ENCODE measurements around the gene CEACAM6.

CEACAM6 gene

DNA sequence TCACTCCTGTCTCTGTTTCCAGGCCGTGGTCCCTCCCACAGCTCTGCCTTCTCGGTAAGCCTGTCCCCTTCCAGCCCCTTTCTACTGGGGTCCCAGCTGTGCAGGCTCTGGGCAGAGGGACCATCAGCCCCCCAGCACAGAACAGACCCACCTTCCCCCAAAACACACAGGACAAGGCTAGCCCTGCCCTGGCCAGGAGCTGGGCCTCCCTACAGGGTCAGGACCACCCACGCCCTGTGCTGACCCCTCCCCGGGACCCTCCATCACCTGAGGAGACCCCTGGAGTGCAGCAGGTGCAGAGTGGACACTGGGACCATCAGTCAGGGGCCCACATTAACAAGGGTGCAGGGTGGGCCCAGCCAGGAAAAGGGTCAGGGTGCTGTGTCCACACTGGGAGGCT, 55.0 kb downstream of the CEACAM6 start:
- ChIA-PET CTCF (interaction anchor here (1.2 to 5.0 kb wide), 4 partner anchors 10 to 225 kb away, joined by 4 to 44 read pairs (median 6); partner anchors contain the start of gene CEACAM3), POLR2A (no interaction called here)
- no peak for DNase-seq (ENCODE audit: extremely low spot score)
- TF ChIP-seq, protein P1, sequence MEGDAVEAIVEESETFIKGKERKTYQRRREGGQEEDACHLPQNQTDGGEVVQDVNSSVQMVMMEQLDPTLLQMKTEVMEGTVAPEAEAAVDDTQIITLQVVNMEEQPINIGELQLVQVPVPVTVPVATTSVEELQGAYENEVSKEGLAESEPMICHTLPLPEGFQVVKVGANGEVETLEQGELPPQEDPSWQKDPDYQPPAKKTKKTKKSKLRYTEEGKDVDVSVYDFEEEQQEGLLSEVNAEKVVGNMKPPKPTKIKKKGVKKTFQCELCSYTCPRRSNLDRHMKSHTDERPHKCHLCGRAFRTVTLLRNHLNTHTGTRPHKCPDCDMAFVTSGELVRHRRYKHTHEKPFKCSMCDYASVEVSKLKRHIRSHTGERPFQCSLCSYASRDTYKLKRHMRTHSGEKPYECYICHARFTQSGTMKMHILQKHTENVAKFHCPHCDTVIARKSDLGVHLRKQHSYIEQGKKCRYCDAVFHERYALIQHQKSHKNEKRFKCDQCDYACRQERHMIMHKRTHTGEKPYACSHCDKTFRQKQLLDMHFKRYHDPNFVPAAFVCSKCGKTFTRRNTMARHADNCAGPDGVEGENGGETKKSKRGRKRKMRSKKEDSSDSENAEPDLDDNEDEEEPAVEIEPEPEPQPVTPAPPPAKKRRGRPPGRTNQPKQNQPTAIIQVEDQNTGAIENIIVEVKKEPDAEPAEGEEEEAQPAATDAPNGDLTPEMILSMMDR (IDR thresholded peaks at IDR 0.05; ENCODE audit: control extremely low read depth, extremely low read depth, low read depth, missing control alignments) = no peak

DNA sequence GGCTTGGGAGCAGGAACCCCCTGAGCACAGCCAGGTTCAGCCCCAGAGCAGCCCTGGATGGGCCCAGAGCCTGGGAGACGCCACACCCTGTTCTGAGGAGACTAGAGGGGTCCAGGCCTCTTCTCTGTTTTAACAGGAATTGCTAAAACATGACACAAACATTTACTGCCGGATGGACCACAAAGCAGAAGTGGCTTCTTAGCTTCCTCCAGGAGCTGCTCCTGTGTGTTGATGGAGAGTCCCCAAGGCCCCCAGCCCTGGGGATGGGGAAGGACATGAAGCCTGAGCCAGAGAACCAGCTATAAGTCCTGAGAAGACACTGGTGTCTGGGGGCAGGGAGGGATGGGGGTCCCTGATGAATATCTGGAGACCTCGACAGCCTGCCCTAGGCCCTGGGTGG, 55.7 kb downstream of the CEACAM6 start:
- peak; percentile 25 for DNase-seq (ENCODE audit: extremely low spot score)
- CTCF ChIA-PET = interaction anchor here (0.6 to 5.0 kb wide), 5 partner anchors 9 to 224 kb away, joined by 3 to 44 read pairs (median 5); partner anchors contain the start of gene CEACAM3
- POLR2A ChIA-PET = no interaction called here
- TF ChIP-seq, protein P1 (IDR thresholded peaks at IDR 0.05; ENCODE audit: control extremely low read depth, extremely low read depth, low read depth, missing control alignments) = no peak

DNA sequence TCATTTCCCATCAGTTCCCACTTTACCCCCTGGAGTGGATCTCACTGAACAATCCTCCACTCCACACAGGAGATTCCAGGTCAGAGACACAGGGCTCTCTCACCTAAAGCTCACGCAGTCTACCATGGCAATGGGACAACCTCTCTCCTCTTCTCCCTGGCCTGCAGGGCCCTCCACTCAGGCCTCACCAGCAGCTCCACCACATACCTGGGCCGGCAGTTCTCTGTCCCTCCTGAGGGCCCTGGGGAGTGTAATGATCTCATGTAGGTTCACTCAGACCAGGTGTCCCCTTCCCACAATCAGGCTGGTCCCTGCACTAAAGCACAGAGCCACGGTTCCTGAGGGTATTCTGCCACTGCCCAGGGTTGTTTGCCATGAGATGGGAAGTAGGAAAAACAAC, 56.7 kb downstream of the CEACAM6 start:
- no peak for DNase-seq (ENCODE audit: extremely low spot score)
- TF ChIP-seq, protein P1 (IDR thresholded peaks at IDR 0.05; ENCODE audit: control extremely low read depth, extremely low read depth, low read depth, missing control alignments) = no peak
- CTCF ChIA-PET = interaction anchor here (0.8 to 5.0 kb wide), 4 partner anchors 9 to 223 kb away, joined by 3 to 44 read pairs (median 4); partner anchors contain the start of gene CEACAM3
- POLR2A ChIA-PET = no interaction called here

DNA sequence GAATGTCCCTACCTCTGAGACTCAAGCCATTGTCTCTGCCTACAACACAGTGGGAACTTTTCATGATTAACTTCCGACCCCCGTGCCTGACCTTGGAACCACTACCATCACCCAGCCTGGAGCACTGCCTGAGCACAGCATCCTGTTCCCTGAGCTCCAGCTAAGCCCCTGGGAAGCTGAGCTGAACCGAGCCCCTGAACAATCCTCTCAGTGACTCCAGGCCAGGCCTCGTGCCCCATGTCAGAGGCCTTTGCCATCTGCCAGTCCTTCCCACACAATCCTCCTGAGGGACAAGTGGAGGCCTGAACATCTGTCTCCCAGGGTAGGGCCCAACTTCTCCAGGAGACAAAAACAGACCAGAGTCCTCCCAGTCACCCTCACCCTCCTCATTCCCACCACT, 58.6 kb downstream of the CEACAM6 start:
- TF ChIP-seq, protein P1 (IDR thresholded peaks at IDR 0.05; ENCODE audit: control extremely low read depth, extremely low read depth, low read depth, missing control alignments) = no peak
- DNase-seq (ENCODE audit: extremely low spot score) = no peak
- CTCF ChIA-PET = interaction anchor here (1.0 to 5.0 kb wide), 2 partner anchors 20 to 46 kb away, joined by 3 to 44 read pairs; partner anchors contain the start of gene CEACAM3
- POLR2A ChIA-PET = no interaction called here

DNA sequence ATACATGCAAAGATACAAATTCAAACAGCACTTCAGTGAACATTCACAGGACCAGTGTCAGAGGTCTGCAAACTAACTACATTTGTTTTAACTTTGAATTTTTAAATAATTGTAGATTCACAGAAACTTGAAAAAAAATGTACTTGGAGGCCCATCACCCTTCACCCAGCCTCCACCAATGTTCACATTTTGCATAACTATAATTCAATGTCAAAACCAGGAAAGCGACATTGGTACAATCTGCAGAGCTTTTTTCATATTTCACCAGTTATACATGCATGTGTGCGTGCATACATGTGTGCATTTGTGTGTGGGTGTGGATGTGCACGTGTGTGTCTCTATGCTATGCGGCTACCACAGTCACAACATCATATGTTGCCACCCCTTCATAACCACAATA, 60.0 kb downstream of the CEACAM6 start:
- TF ChIP-seq, protein P1 (IDR thresholded peaks at IDR 0.05; ENCODE audit: control extremely low read depth, extremely low read depth, low read depth, missing control alignments) = no peak
- DNase-seq (ENCODE audit: extremely low spot score) = no peak
- ChIA-PET CTCF (interaction anchor here (2.4 kb wide), 1 partner anchor 22 kb away, joined by 8 read pairs; no protein-coding TSS in a partner anchor), POLR2A (no interaction called here)

DNA sequence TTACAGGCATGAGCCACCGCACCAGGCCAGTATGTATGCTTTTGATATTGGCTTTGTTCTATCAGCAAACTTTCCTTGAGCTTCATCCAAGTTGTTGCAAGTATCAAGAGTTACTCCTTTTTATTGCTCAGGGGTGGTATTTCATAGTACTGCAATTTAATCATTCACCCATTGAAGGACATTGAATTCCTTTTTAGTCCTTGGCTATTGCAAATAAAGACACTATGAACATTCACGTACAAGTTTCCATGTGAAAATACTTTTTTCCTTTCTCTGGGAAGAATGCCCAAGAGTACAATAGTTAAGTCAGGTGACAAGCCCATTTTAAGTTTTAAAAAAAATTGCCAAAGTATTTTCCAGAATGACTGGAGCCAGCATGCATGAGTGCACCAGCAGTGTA, 61.4 kb downstream of the CEACAM6 start:
- DNase-seq (ENCODE audit: extremely low spot score) = no peak
- TF ChIP-seq, protein P1 (IDR thresholded peaks at IDR 0.05; ENCODE audit: control extremely low read depth, extremely low read depth, low read depth, missing control alignments) = no peak
- ChIA-PET CTCF (interaction anchor here (1.8 to 2.4 kb wide), 2 partner anchors 21 to 24 kb away, joined by 4 to 8 read pairs; no protein-coding TSS in a partner anchor), POLR2A (no interaction called here)

All from GM10248 (cell line).